ENCODE data around the gene LMLN. TPM values are rescaled to one million over a fixed set of nuclear protein-coding genes. Genes with fewer than 3 reads are reported as not detected.
"Not testable (repeated sequence)": the region's sequence is repeated elsewhere in the genome, so short reads cannot be mapped to it uniquely, and the experiment has no call there.

Gene LMLN
- total RNA-seq, 1 experiment from 2014 or later = 17.4 TPM

DNA sequence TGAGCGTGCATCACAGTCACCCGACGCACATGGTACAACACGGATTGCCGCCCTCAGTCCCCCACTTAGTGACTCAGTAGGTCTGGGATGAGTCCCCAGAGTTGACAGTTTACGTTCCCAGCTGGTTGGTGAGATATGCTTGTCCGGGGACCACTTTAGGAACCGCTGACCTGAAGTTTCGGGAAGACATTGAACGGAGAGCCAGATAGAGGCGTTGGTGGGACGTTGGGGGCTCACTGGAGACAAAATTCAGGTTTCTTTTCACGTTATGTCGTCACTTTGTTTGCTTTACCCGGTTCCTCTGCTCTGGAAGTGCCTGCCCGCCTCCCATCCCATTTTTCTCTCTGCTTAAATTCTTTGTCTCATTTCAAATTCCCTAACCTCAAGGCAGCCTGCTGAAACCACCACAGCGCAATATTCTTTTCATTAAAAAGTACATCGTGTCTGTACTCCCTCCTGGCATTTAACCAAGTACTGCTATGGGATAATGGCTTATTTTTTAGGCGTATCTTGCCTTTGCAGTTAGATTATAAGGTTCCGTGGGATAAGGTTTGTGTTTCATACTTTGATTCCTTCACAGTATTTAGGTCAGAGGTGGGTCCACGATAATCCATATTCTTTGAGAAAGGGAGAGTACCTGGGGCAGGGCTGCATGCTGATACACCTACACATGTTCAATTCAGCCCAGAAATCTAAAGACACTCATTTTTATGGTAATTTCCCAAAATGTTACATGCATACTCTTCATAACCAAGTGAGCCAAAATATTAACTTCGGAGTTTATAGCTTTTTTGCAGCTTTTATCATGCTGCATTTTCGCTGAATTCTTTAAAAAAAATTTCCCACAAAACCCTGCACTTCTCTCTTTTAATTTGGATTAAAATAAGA is 921 bp downstream of the LMLN start:
- H3K9me3 ChIP-seq (ENCODE audit: low read depth, low read length, poor library complexity, severe bottlenecking) = no peaks in the 10 kb centered on the region
- ChIA-PET CTCF (interaction anchor here (1.2 kb wide), 1 partner anchor 17 kb away, joined by 3 read pairs; no protein-coding TSS in a partner anchor), POLR2A (ENCODE audit: low non-redundant PET) (no interaction called here)
- peaks cover 40% of the 10 kb centered on the region for H3K4me1 ChIP-seq (ENCODE audit: insufficient read depth, low read length, poor library complexity, severe bottlenecking)
- intact Hi-C loops (cut with micrococcal nuclease; ENCODE audit: unreplicated experiment) = loop anchor here (10.0 kb wide), 1 partner anchor 124 kb away; no protein-coding TSS in a partner anchor
- no peak for DNase-seq (ENCODE audit: low spot score)
- H3K27ac ChIP-seq (ENCODE audit: low read depth, low read length, poor library complexity, severe bottlenecking) = peak overlapping the region; percentile 83
- TSS peak; percentile 23 for BruUV-seq (replicated peaks)
- H3K4me3 ChIP-seq (ENCODE audit: low read depth, low read length, poor library complexity, severe bottlenecking) = peak overlapping the region; percentile 75
- no peak for TF ChIP-seq EZH2 (IDR thresholded peaks at IDR 0.05; ENCODE audit: borderline replicate concordance, low read depth, low read length, poor library complexity, severe bottlenecking)
- TF ChIP-seq, protein P1, sequence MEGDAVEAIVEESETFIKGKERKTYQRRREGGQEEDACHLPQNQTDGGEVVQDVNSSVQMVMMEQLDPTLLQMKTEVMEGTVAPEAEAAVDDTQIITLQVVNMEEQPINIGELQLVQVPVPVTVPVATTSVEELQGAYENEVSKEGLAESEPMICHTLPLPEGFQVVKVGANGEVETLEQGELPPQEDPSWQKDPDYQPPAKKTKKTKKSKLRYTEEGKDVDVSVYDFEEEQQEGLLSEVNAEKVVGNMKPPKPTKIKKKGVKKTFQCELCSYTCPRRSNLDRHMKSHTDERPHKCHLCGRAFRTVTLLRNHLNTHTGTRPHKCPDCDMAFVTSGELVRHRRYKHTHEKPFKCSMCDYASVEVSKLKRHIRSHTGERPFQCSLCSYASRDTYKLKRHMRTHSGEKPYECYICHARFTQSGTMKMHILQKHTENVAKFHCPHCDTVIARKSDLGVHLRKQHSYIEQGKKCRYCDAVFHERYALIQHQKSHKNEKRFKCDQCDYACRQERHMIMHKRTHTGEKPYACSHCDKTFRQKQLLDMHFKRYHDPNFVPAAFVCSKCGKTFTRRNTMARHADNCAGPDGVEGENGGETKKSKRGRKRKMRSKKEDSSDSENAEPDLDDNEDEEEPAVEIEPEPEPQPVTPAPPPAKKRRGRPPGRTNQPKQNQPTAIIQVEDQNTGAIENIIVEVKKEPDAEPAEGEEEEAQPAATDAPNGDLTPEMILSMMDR (conservative IDR thresholded peaks at IDR 0.05; ENCODE audit: low read depth, low read length) = no peak
- H3K36me3 ChIP-seq (ENCODE audit: insufficient read depth, low read length, poor library complexity, severe bottlenecking) = peaks cover 12% of the 10 kb centered on the region
- H3K27me3 ChIP-seq (replicated peaks; ENCODE audit: insufficient read depth, low read depth, low read length, poor library complexity) = no peaks in the 10 kb centered on the region

- no peak for DNase-seq (ENCODE audit: low spot score)
- CTCF ChIA-PET = interaction anchor here (1.2 kb wide), 1 partner anchor 18 kb away, joined by 3 read pairs; no protein-coding TSS in a partner anchor
- POLR2A ChIA-PET (ENCODE audit: low non-redundant PET) = no interaction called here
- TF ChIP-seq, protein P1 (conservative IDR thresholded peaks at IDR 0.05; ENCODE audit: low read depth, low read length) = no peak
- TF ChIP-seq EZH2 (IDR thresholded peaks at IDR 0.05; ENCODE audit: borderline replicate concordance, low read depth, low read length, poor library complexity, severe bottlenecking) = no peak
- Histone ChIP-seq H3K4me3 (ENCODE audit: low read depth, low read length, poor library complexity, severe bottlenecking) (peak overlapping the region; percentile 75), H3K4me1 (ENCODE audit: insufficient read depth, low read length, poor library complexity, severe bottlenecking) (peaks cover 37% of the 10 kb centered on the region), H3K9me3 (ENCODE audit: low read depth, low read length, poor library complexity, severe bottlenecking) (peaks cover 2% of the 10 kb centered on the region), H3K27ac (ENCODE audit: low read depth, low read length, poor library complexity, severe bottlenecking) (peak overlapping the region; percentile 83), H3K27me3 (replicated peaks; ENCODE audit: insufficient read depth, low read depth, low read length, poor library complexity) (no peaks in the 10 kb centered on the region), H3K36me3 (ENCODE audit: insufficient read depth, low read length, poor library complexity, severe bottlenecking) (peaks cover 5% of the 10 kb centered on the region)
- BruUV-seq (replicated peaks) = no TSS peak
- intact Hi-C loops (cut with micrococcal nuclease; ENCODE audit: unreplicated experiment) = loop anchor here (10.0 kb wide), 1 partner anchor 123 kb away; no protein-coding TSS in a partner anchor
Observed at GRCh38 chr3:197961582-197961945, 1.5 kb downstream of the LMLN start.

- POLR2A ChIA-PET (ENCODE audit: low non-redundant PET) = no interaction called here
- Histone ChIP-seq H3K27me3 (replicated peaks; ENCODE audit: insufficient read depth, low read depth, low read length, poor library complexity) (no peaks in the 10 kb centered on the region), H3K9me3 (ENCODE audit: low read depth, low read length, poor library complexity, severe bottlenecking) (peaks cover 6% of the 10 kb centered on the region), H3K27ac (ENCODE audit: low read depth, low read length, poor library complexity, severe bottlenecking) (no peak overlapping the region), H3K4me3 (ENCODE audit: low read depth, low read length, poor library complexity, severe bottlenecking) (no peak overlapping the region), H3K4me1 (ENCODE audit: insufficient read depth, low read length, poor library complexity, severe bottlenecking) (peaks cover 21% of the 10 kb centered on the region), H3K36me3 (ENCODE audit: insufficient read depth, low read length, poor library complexity, severe bottlenecking) (no peaks in the 10 kb centered on the region)
- no TSS peak for BruUV-seq (replicated peaks)
- CTCF ChIA-PET = no interaction called here
- intact Hi-C loops (cut with micrococcal nuclease; ENCODE audit: unreplicated experiment) = loop anchor here (10.0 kb wide), 1 partner anchor 122 kb away; no protein-coding TSS in a partner anchor
- TF ChIP-seq, protein P1 (conservative IDR thresholded peaks at IDR 0.05; ENCODE audit: low read depth, low read length) = no peak
- no peak for TF ChIP-seq EZH2 (IDR thresholded peaks at IDR 0.05; ENCODE audit: borderline replicate concordance, low read depth, low read length, poor library complexity, severe bottlenecking)
- DNase-seq (ENCODE audit: low spot score) = no peak
Observed at GRCh38 chr3:197963019-197963637, 3.1 kb downstream of the LMLN start.

DNA sequence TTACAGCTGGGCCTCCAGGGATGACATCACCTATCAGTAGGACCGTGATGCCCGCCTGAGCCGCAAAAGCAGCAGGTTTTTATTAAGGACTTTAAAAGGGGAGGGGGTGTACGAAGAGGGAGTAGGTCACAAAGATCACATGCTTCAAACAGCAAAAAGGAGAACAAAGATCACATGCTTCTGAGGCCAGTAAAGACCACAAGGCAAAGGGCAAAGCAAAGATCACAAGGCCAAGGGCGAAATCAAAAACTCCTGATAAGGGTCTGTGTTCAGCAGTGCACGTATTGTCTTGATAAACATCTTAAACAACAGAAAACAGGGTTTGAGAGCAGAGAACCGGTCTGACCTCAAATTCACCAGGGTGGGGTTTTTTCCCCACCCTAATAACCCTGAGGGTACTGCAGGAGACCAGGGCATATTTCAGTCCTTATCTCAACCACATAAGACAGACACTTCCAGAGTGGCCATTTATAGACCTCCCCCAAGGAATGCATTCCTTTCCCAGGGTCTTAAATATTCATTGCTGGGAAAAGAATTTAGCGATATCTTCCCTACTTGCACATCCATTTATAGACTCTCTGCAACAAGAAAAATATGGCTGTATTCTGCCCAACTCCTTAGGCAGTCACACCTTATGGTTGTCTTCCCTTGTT is 7.4 kb downstream of the LMLN start:
- BruUV-seq (replicated peaks); H3K36me3 ChIP-seq (ENCODE audit: insufficient read depth, low read length, poor library complexity, severe bottlenecking); H3K4me1 ChIP-seq (ENCODE audit: insufficient read depth, low read length, poor library complexity, severe bottlenecking); H3K27me3 ChIP-seq (replicated peaks; ENCODE audit: insufficient read depth, low read depth, low read length, poor library complexity); POLR2A ChIA-PET (ENCODE audit: low non-redundant PET); CTCF ChIA-PET; H3K27ac ChIP-seq (ENCODE audit: low read depth, low read length, poor library complexity, severe bottlenecking); H3K9me3 ChIP-seq (ENCODE audit: low read depth, low read length, poor library complexity, severe bottlenecking); H3K4me3 ChIP-seq (ENCODE audit: low read depth, low read length, poor library complexity, severe bottlenecking); DNase-seq (ENCODE audit: low spot score): not testable (repeated sequence)
- intact Hi-C loops (cut with micrococcal nuclease; ENCODE audit: unreplicated experiment) = loop anchor here (10.0 kb wide), 1 partner anchor 117 kb away; no protein-coding TSS in a partner anchor

Data from A673 (cell line).